B cell (primary cell): ENCODE data around the gene MPDU1. TPM values are rescaled to one million over a fixed set of nuclear protein-coding genes. Genes with fewer than 3 reads are reported as not detected.
A peak's percentile ranks its signal among the peaks of the same experiment; 100 is the strongest.

Experiments used
- ATAC-seq: fragments of 200-7000 bp; cut with Tn5 transposase; one replicate; pipeline ENCODE4 v1.10.0; 2021; ENCODE audit warnings: low read depth, mild to moderate bottlenecking, moderate number of reproducible peaks, moderate library complexity
- CTCF ChIA-PET: fragments of 350-600 bp; sonication (Branson Sonifier 250); formaldehyde crosslinking; loops from one replicate; lab custom pipeline; 2021; ENCODE audit warnings: antibody characterized with exemption, inconsistent platforms; lab: Charles Lee
- POLR2A ChIA-PET: fragments of 350-600 bp; sonication (Branson Sonifier 250); formaldehyde crosslinking; loops from one replicate; lab custom pipeline; 2021; ENCODE audit warnings: antibody characterized with exemption; lab: Charles Lee
- DNase-seq: peaks from one replicate; pipeline ENCODE4 v3.0.0; 2013
- H2AFZ ChIP-seq: 2 replicates; pipeline ENCODE4 v1.6.1; 2012; ENCODE audit warnings: mild to moderate bottlenecking, low read depth, low read length; ENCODE audit not compliant: insufficient read depth, poor library complexity, severe bottlenecking
- H3K27ac ChIP-seq, 2 donors: 1 replicate in 1 of 2; 2 replicates in 1 of 2; pipeline ENCODE4 v1.5.1; 2012 to 2013; ENCODE audit warnings: low read length in 2 of 2, mild to moderate bottlenecking in 2 of 2, moderate library complexity in 1 of 2
- H3K27me3 ChIP-seq, 4 experiments: fragments of 200-600 bp in 1 of 4; sonication (generic) in 1 of 4; replicated peaks in 1 of 4; 1 replicate in 2 of 4; 2 replicates in 2 of 4; pipeline versions ENCODE4 v1.6.1 to v1.7.0; 2013 to 2016; ENCODE audit warnings: low read length in 3 of 4, mild to moderate bottlenecking in 2 of 4, mixed read lengths in 1 of 4, moderate library complexity in 1 of 4; ENCODE audit not compliant: insufficient read depth in 4 of 4, control insufficient read depth in 3 of 4; ENCODE audit errors: control extremely low read depth in 1 of 4
- H3K36me3 ChIP-seq, 2 experiments: replicated peaks in 1 of 2; 1 replicate in 1 of 2; 2 replicates in 1 of 2; pipeline versions ENCODE4 v1.6.1 to v1.7.1; 2013; ENCODE audit warnings: low read length in 1 of 2; ENCODE audit not compliant: insufficient read depth in 2 of 2, control insufficient read depth in 1 of 2; ENCODE audit errors: control extremely low read depth in 1 of 2, extremely low read depth in 1 of 2
- H3K4me1 ChIP-seq, 2 donors: fragments of 200-600 bp in 1 of 2; sonication (generic) in 1 of 2; 1 replicate in 1 of 2; 2 replicates in 1 of 2; pipeline versions ENCODE4 v1.5.1 to v1.6.1; 2013 to 2017; ENCODE audit warnings: low read length in 2 of 2; ENCODE audit not compliant: control insufficient read depth in 2 of 2, insufficient read depth in 2 of 2
- H3K4me2 ChIP-seq: replicated peaks from 2 replicates; pipeline ENCODE3; 2012; ENCODE audit warnings: mild to moderate bottlenecking, low read depth, low read length; ENCODE audit not compliant: poor library complexity, severe bottlenecking
- H3K4me3 ChIP-seq, 5 experiments: fragments of 200-600 bp in 1 of 5; sonication (generic) in 1 of 5; 1 replicate in 3 of 5; 2 replicates in 2 of 5; pipeline versions ENCODE4 v1.5.1 to v1.7.0; 2011 to 2016; ENCODE audit warnings: low read length in 4 of 5, mild to moderate bottlenecking in 4 of 5, low read depth in 2 of 5, control low read depth in 1 of 5, moderate library complexity in 1 of 5; ENCODE audit not compliant: insufficient read depth in 1 of 5; ENCODE audit errors: control extremely low read depth in 1 of 5, extremely low read depth in 1 of 5
- H3K79me2 ChIP-seq: fragments of 200-600 bp; sonication (generic); one replicate; pipeline ENCODE4 v1.6.0; 2016; ENCODE audit warnings: low read length; ENCODE audit not compliant: control insufficient read depth, insufficient read depth
- H3K9ac ChIP-seq: fragments of 200-600 bp; sonication (generic); 2 replicates; pipeline ENCODE4 v1.6.1; 2017; ENCODE audit warnings: mild to moderate bottlenecking, low read length, moderate library complexity
- H3K9me3 ChIP-seq, 3 donors: one replicate each; pipeline versions ENCODE4 v1.6.1 to v1.7.1; 2013; ENCODE audit warnings: low read length in 2 of 3; ENCODE audit not compliant: control insufficient read depth in 2 of 3, insufficient read depth in 1 of 3; ENCODE audit errors: control extremely low read depth in 1 of 3
- H4K20me1 ChIP-seq: 2 replicates; pipeline ENCODE4 v1.6.0; 2012; ENCODE audit warnings: mild to moderate bottlenecking, low read length; ENCODE audit not compliant: insufficient read depth, control insufficient read depth, poor library complexity, severe bottlenecking
- H3K27ac Mint-ChIP-seq: one replicate; pipeline ENCODE4 v1.8.0; 2021; ENCODE audit warnings: mixed read lengths
- H3K27me3 Mint-ChIP-seq: one replicate; pipeline ENCODE4 v1.8.0; 2021; ENCODE audit warnings: mixed read lengths
- H3K4me1 Mint-ChIP-seq: one replicate; pipeline ENCODE4 v1.8.0; 2021; ENCODE audit warnings: mixed read lengths
- H3K4me3 Mint-ChIP-seq: one replicate; pipeline ENCODE4 v1.8.0; 2021; ENCODE audit warnings: mixed read lengths
- H3K9me3 Mint-ChIP-seq: one replicate; pipeline ENCODE4 v1.8.0; 2022; ENCODE audit warnings: mixed read lengths; ENCODE audit not compliant: insufficient read depth
- CTCF ChIP-seq: fragments of 200-600 bp; IDR thresholded peaks from one replicate; pipeline ENCODE4 v1.8.0; 2022; ENCODE audit warnings: antibody characterized with exemption, mild to moderate bottlenecking
- EZH2 ChIP-seq: IDR thresholded peaks from 2 replicates; pipeline ENCODE4 v1.6.1; 2012; ENCODE audit warnings: borderline replicate concordance, low read depth, mild to moderate bottlenecking, moderate library complexity, low read length; ENCODE audit not compliant: insufficient read depth, poor library complexity, severe bottlenecking
- WGBS: methylation state at CpG from one replicate; pipeline ENCODE4 v1.1.5; 2013; ENCODE audit warnings: missing lambda C conversion rate; ENCODE audit not compliant: insufficient coverage; 5-methylcytosine and 5-hydroxymethylcytosine counted together
- intact Hi-C: fragments of 100-400 bp; cut with micrococcal nuclease; formaldehyde crosslinking; loops from one replicate; pipeline ENCODE4 v1.10.0; 2022
- polyA plus RNA-seq: library from polyadenylated mRNA; depleted of rRNA; stranded (reverse); fragments of >200 nt; gene quantifications from 2 replicates; pipeline ENCODE4 v1.2.3, GENCODE V29; 2012
- total RNA-seq, 2 donors: library from RNA; stranded (reverse); fragments of 120-200 nt in 1 of 2; gene quantifications; 1 replicate in 1 of 2; 2 replicates in 1 of 2; pipeline versions ENCODE4 v1.2.3 to v1.2.4, GENCODE V29; 2013 to 2022

MPDU1 gene
- total and polyA plus RNA-seq, 2 donors (not counting 1 experiment from before 2014, with no cell fraction given), result 31.7 to 51.5 TPM

- peak within 1 kb of the TSS; percentile 90 for H3K4me2 ChIP-seq
- POLR2A ChIA-PET, result interaction anchor here (0.6 to 1.3 kb wide), 6 partner anchors 10 to 291 kb away, joined by 3 to 13 read pairs (median 4); partner anchors contain the start of genes POLR2A, TNFSF13 and TP53
- Mint-ChIP-seq H3K9me3 (no peaks in the 10 kb centered on the region), H3K4me3 (peak within 1 kb of the TSS; percentile 85), H3K27ac (peak within 1 kb of the TSS; percentile 91), H3K27me3 (no peaks in the 10 kb centered on the region), H3K4me1 (peaks cover 42% of the 10 kb centered on the region)
- peaks cover 5% of the 10 kb centered on the region for H3K79me2 ChIP-seq
- intact Hi-C loops, result no loop called here
- no peaks in the 10 kb centered on the region for H3K27me3 ChIP-seq
- no peaks in the 10 kb centered on the region for H4K20me1 ChIP-seq
- peak within 1 kb of the TSS; percentile 54 to 92 for H3K27ac ChIP-seq
- CTCF ChIA-PET, result interaction anchor here (1.0 to 25.0 kb wide), 5 partner anchors 11 to 40 kb away, joined by 3 to 666 read pairs (median 7); partner anchors contain the start of genes CD68, MPDU1, SENP3 and TNFSF13
- H3K9ac ChIP-seq, result peak within 1 kb of the TSS; percentile 74
- peak within 1 kb of the TSS; percentile 59 to 73 (median 72) for H3K4me3 ChIP-seq
- H3K4me1 ChIP-seq, result peaks cover 36 to 53% of the 10 kb centered on the region in 2 donors
- DNase-seq (peak; percentile 61), ATAC-seq (peak; percentile 52)
- WGBS, result 2% methylated on average over 61 of the region's 65 CpGs
- H3K36me3 ChIP-seq, result no peaks in the 10 kb centered on the region
- H3K9me3 ChIP-seq, result no peaks in the 10 kb centered on the region
- TF ChIP-seq EZH2 (no peak), CTCF (no peak)
- H2AFZ ChIP-seq, result peak within 1 kb of the TSS; percentile 85
Observed at GRCh38 chr17:7548585-7549400, 34.9 kb upstream of the MPDU1 start, which contains the start of gene TNFSF12. TNFSF12 (plus strand) TSS chr17:7549058; CDS start chr17:7549154, 96 bp downstream.
